ENCODE results near the gene ARNT2. TPM values are rescaled to one million over a fixed set of nuclear protein-coding genes. Genes with fewer than 3 reads are reported as not detected.

ARNT2 gene
- total and polyA plus RNA-seq, 2 of the 13 experiments (the other 11 are each of a cell fraction or from before 2014, with no cell fraction given), result 0.69 to 1.7 TPM

DNA sequence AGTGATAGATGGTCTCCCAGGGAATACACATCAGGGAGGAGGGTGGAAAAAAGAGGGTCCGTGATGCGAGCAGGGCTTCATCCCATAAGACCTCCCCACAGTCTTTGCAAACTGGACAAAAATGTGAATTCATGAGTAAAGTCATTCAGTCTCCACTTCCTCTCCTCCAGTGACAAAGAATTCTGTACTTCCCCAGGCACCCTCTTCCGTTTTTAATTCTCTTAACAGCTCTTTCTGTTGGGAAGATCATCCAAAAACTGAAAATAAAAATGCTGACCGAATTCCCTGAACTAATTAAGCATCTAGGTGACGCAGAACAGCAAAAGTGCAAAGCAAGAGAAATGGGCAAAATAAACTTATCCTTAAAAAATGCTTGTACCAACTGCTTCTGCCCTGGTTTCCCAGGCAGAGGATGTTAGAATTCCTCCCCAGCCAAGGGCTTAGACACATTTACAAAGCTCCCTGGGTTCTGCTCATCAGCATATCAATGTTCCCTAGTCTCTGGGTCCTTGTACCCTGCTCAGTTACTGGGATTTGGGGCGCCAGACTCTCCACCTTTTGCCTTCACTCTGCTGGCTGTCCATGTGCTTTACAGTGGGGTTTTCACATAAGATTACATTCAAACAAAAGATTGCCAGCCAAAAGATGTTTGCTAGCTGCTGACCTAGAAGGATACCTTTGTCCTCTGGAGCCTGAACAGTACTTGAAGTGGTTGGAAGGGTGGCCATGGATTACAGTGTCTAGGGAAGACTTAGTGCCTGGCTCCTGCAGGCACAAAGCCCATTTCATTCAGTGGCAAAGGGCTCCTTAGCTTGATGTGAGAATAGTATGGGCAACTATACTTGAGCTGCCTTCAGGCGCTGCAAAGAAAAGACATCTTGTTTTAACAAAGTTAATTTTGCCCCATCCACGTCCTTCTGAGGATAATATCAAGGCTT is 69.4 kb downstream of the ARNT2 start:
- peaks cover 7% of the 10 kb centered on the region; the same call in 1 of the 2 replicates for H3K9me3 ChIP-seq (ENCODE audit: low read length)
- H4K20me1 ChIP-seq (ENCODE audit: insufficient read depth, low read length), result no peaks in the 10 kb centered on the region
- H3K4me1 ChIP-seq (ENCODE audit: insufficient read depth, low read length), result no peaks in the 10 kb centered on the region
- H3K4me2 ChIP-seq (ENCODE audit: low read depth, low read length), result no peak overlapping the region
- H3K9ac ChIP-seq (ENCODE audit: insufficient read depth, low read depth, low read length), result no peak overlapping the region
- ATAC-seq, result no peak
- in situ Hi-C loops (cut with HindIII; ENCODE audit: extremely low pct_ligation_motif_present, low pct_unique_long_range_greater_than_20kb) (loop anchor here (25.0 kb wide), 1 partner anchor 489 kb away; no protein-coding TSS in a partner anchor), intact Hi-C loops (cut with micrococcal nuclease; ENCODE audit: unreplicated experiment) (no loop called here)
- H2AFZ ChIP-seq (ENCODE audit: low read length), result no peak overlapping the region
- ChIA-PET CTCF (ENCODE audit: low intra/inter-chr PET ratio, low total read pairs) (no interaction called here), POLR2A (no interaction called here)
- no peak overlapping the region for H3K4me3 ChIP-seq (replicated peaks in 1 of 3; ENCODE audit: insufficient read depth in 1 of 3, low read depth in 2 of 3, low read length in 3 of 3)
- no peaks in the 10 kb centered on the region for H3K79me2 ChIP-seq (ENCODE audit: insufficient read depth, low read length)
- H3K36me3 ChIP-seq (replicated peaks in 1 of 2; ENCODE audit: control insufficient read depth in 1 of 2, insufficient read depth in 2 of 2, low read length in 2 of 2), result no peaks in the 10 kb centered on the region
- H3K27me3 ChIP-seq (ENCODE audit: control insufficient read depth in 1 of 2, insufficient read depth in 2 of 2, low read length in 2 of 2), result no peaks in the 10 kb centered on the region; a peak in 2 of 5 replicates
- no peak overlapping the region for H3K27ac ChIP-seq (ENCODE audit: extremely low read length, insufficient read depth, low read length)
- 49% methylated on average over 8 of the region's 8 CpGs for WGBS (ENCODE audit: low lambda C conversion rate)
- no peak for DNase-seq (ENCODE audit: low spot score)
- FAIRE-seq, result no peak
- no TSS peak for BruUV-seq (replicated peaks)
- TF ChIP-seq ZNF749 (CRISPR knock-in tag; IDR thresholded peaks at IDR 0.05; ENCODE audit: borderline replicate concordance), result no peak
- TF ChIP-seq ZIK1 (CRISPR knock-in tag; IDR thresholded peaks at IDR 0.05; ENCODE audit: borderline replicate concordance, low read depth), result no peak
- no peak for TF ChIP-seq PAF1 (CRISPR knock-in tag; IDR thresholded peaks at IDR 0.05)
- TF ChIP-seq HOXD1 (CRISPR knock-in tag; IDR thresholded peaks at IDR 0.05), result no peak
- TF ChIP-seq, protein P1, sequence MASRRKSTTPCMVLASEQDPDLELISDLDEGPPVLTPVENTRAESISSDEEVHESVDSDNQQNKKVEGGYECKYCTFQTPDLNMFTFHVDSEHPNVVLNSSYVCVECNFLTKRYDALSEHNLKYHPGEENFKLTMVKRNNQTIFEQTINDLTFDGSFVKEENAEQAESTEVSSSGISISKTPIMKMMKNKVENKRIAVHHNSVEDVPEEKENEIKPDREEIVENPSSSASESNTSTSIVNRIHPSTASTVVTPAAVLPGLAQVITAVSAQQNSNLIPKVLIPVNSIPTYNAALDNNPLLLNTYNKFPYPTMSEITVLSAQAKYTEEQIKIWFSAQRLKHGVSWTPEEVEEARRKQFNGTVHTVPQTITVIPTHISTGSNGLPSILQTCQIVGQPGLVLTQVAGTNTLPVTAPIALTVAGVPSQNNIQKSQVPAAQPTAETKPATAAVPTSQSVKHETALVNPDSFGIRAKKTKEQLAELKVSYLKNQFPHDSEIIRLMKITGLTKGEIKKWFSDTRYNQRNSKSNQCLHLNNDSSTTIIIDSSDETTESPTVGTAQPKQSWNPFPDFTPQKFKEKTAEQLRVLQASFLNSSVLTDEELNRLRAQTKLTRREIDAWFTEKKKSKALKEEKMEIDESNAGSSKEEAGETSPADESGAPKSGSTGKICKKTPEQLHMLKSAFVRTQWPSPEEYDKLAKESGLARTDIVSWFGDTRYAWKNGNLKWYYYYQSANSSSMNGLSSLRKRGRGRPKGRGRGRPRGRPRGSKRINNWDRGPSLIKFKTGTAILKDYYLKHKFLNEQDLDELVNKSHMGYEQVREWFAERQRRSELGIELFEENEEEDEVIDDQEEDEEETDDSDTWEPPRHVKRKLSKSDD (CRISPR knock-in tag; IDR thresholded peaks at IDR 0.05; ENCODE audit: low read depth), result no peak
- no peak for TF ChIP-seq SP1 (IDR thresholded peaks at IDR 0.05)
- TF ChIP-seq SP1 (CRISPR knock-in tag; IDR thresholded peaks at IDR 0.05), result no peak
- TF ChIP-seq NCOA1 (CRISPR knock-in tag; IDR thresholded peaks at IDR 0.05), result no peak
- TF ChIP-seq RORA (CRISPR knock-in tag; IDR thresholded peaks at IDR 0.05), result no peak
- TF ChIP-seq NFYC (CRISPR knock-in tag; IDR thresholded peaks at IDR 0.05), result no peak
- no peak for TF ChIP-seq ZNF570 (CRISPR knock-in tag; IDR thresholded peaks at IDR 0.05; ENCODE audit: borderline replicate concordance)
- TF ChIP-seq, protein P2, sequence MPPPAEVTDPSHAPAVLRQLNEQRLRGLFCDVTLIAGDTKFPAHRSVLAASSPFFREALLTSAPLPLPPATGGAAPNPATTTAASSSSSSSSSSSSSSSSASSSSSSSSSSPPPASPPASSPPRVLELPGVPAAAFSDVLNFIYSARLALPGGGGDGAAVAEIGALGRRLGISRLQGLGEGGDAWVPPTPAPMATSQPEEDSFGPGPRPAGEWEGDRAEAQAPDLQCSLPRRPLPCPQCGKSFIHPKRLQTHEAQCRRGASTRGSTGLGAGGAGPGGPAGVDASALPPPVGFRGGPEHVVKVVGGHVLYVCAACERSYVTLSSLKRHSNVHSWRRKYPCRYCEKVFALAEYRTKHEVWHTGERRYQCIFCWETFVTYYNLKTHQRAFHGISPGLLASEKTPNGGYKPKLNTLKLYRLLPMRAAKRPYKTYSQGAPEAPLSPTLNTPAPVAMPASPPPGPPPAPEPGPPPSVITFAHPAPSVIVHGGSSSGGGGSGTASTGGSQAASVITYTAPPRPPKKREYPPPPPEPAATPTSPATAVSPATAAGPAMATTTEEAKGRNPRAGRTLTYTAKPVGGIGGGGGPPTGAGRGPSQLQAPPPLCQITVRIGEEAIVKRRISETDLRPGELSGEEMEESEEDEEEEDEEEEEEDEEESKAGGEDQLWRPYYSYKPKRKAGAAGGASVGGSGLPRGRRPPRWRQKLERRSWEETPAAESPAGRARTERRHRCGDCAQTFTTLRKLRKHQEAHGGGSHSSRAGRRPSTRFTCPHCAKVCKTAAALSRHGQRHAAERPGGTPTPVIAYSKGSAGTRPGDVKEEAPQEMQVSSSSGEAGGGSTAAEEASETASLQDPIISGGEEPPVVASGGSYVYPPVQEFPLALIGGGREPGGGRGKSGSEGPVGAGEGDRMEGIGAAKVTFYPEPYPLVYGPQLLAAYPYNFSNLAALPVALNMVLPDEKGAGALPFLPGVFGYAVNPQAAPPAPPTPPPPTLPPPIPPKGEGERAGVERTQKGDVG (CRISPR knock-in tag; IDR thresholded peaks at IDR 0.05; ENCODE audit: borderline replicate concordance), result no peak
- no peak for TF ChIP-seq CHD4 (IDR thresholded peaks at IDR 0.05; ENCODE audit: borderline replicate concordance, low read length)
- TF ChIP-seq, protein P3, sequence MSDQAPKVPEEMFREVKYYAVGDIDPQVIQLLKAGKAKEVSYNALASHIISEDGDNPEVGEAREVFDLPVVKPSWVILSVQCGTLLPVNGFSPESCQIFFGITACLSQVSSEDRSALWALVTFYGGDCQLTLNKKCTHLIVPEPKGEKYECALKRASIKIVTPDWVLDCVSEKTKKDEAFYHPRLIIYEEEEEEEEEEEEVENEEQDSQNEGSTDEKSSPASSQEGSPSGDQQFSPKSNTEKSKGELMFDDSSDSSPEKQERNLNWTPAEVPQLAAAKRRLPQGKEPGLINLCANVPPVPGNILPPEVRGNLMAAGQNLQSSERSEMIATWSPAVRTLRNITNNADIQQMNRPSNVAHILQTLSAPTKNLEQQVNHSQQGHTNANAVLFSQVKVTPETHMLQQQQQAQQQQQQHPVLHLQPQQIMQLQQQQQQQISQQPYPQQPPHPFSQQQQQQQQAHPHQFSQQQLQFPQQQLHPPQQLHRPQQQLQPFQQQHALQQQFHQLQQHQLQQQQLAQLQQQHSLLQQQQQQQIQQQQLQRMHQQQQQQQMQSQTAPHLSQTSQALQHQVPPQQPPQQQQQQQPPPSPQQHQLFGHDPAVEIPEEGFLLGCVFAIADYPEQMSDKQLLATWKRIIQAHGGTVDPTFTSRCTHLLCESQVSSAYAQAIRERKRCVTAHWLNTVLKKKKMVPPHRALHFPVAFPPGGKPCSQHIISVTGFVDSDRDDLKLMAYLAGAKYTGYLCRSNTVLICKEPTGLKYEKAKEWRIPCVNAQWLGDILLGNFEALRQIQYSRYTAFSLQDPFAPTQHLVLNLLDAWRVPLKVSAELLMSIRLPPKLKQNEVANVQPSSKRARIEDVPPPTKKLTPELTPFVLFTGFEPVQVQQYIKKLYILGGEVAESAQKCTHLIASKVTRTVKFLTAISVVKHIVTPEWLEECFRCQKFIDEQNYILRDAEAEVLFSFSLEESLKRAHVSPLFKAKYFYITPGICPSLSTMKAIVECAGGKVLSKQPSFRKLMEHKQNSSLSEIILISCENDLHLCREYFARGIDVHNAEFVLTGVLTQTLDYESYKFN (CRISPR knock-in tag; conservative IDR thresholded peaks at IDR 0.05), result no peak

All from HepG2 (cell line).